H9 (cell line): Measurements from ENCODE around the gene POU3F4. TPM values are rescaled to one million over a fixed set of nuclear protein-coding genes. Genes with fewer than 3 reads are reported as not detected.

Source experiments
- DNase-seq: peaks from one replicate; pipeline ENCODE4 v3.0.0-alpha.2; 2017
- H2AFZ ChIP-seq: one replicate; pipeline ENCODE4 v1.6.1; 2013; ENCODE audit warnings: mild to moderate bottlenecking, low read length, control low read depth, moderate library complexity
- H2AK5ac ChIP-seq: 2 replicates; pipeline ENCODE4 v1.6.1; 2013; ENCODE audit warnings: low read length, control low read depth, mixed read lengths; ENCODE audit not compliant: insufficient read length
- H2BK120ac ChIP-seq: one replicate; pipeline ENCODE4 v1.6.1; 2013; ENCODE audit warnings: low read depth, mild to moderate bottlenecking, low read length, control low read depth, inconsistent platforms; ENCODE audit not compliant: poor library complexity, severe bottlenecking
- H2BK12ac ChIP-seq: 2 replicates; pipeline ENCODE4 v1.6.1; 2013; ENCODE audit warnings: low read length, control low read depth, mixed read lengths, low read depth; ENCODE audit not compliant: insufficient read length
- H2BK15ac ChIP-seq: 2 replicates; pipeline ENCODE4 v1.6.1; 2013; ENCODE audit warnings: low read depth, low read length, control low read depth
- H2BK20ac ChIP-seq: one replicate; pipeline ENCODE4 v1.6.1; 2013; ENCODE audit warnings: low read depth, mild to moderate bottlenecking, low read length, control low read depth, inconsistent platforms; ENCODE audit not compliant: poor library complexity, severe bottlenecking
- H2BK5ac ChIP-seq: 2 replicates; pipeline ENCODE4 v1.6.1; 2013; ENCODE audit warnings: low read length, control low read depth, mixed read lengths; ENCODE audit not compliant: insufficient read length
- H3K14ac ChIP-seq: 2 replicates; pipeline ENCODE4 v1.6.1; 2013; ENCODE audit warnings: low read length, control low read depth; ENCODE audit not compliant: insufficient read depth
- H3K18ac ChIP-seq: 2 replicates; pipeline ENCODE4 v1.6.1; 2013; ENCODE audit warnings: low read depth, mild to moderate bottlenecking, mixed read lengths, low read length, control low read depth; ENCODE audit not compliant: insufficient read length
- H3K23ac ChIP-seq: 2 replicates; pipeline ENCODE4 v1.6.1; 2013; ENCODE audit warnings: low read length, control low read depth, mixed read lengths, low read depth; ENCODE audit not compliant: insufficient read length
- H3K23me2 ChIP-seq: 2 replicates; pipeline ENCODE4 v1.6.1; 2013; ENCODE audit warnings: low read depth, mild to moderate bottlenecking, mixed read lengths, low read length, control low read depth; ENCODE audit not compliant: insufficient read length, poor library complexity, severe bottlenecking
- H3K27ac ChIP-seq: 2 replicates; pipeline ENCODE4 v1.5.1; 2013; ENCODE audit warnings: low read length, control low read depth, mixed read lengths, low read depth; ENCODE audit not compliant: insufficient read length
- H3K27me3 ChIP-seq: 2 replicates; pipeline ENCODE4 v1.6.1; 2013; ENCODE audit warnings: low read length, control low read depth, inconsistent platforms; ENCODE audit not compliant: insufficient read depth
- H3K4ac ChIP-seq: 2 replicates; pipeline ENCODE4 v1.6.1; 2013; ENCODE audit warnings: low read depth, mild to moderate bottlenecking, control low read depth, inconsistent platforms, low read length, moderate library complexity
- H3K4me1 ChIP-seq: 2 replicates; pipeline ENCODE4 v1.6.1; 2013; ENCODE audit warnings: low read length, control low read depth, inconsistent platforms; ENCODE audit not compliant: insufficient read depth
- H3K4me2 ChIP-seq: 2 replicates; pipeline ENCODE4 v1.6.1; 2013; ENCODE audit warnings: low read length, control low read depth, mixed read lengths; ENCODE audit not compliant: insufficient read length, insufficient read depth
- H3K56ac ChIP-seq: 2 replicates; pipeline ENCODE4 v1.6.1; 2013; ENCODE audit warnings: low read depth, mild to moderate bottlenecking, mixed read lengths, low read length, control low read depth; ENCODE audit not compliant: insufficient read length
- H3K79me1 ChIP-seq: 2 replicates; pipeline ENCODE4 v1.6.1; 2013; ENCODE audit warnings: low read depth, mild to moderate bottlenecking, moderate library complexity, low read length, control low read depth, inconsistent platforms; ENCODE audit not compliant: insufficient read depth, poor library complexity, severe bottlenecking
- H3K79me2 ChIP-seq: 2 replicates; pipeline ENCODE4 v1.6.1; 2013; ENCODE audit warnings: low read length, control low read depth, inconsistent platforms; ENCODE audit not compliant: insufficient read depth
- H3K9ac ChIP-seq: 2 replicates; pipeline ENCODE4 v1.6.1; 2013; ENCODE audit warnings: low read length, control low read depth, mixed read lengths; ENCODE audit not compliant: insufficient read length; ENCODE audit errors: extremely low read depth
- H3K9me3 ChIP-seq: one replicate; pipeline ENCODE4 v1.6.1; 2013; ENCODE audit warnings: low read depth, low read length, inconsistent platforms; ENCODE audit not compliant: control insufficient read depth
- H3T11ph ChIP-seq: one replicate; pipeline ENCODE4 v1.6.1; 2013; ENCODE audit warnings: mild to moderate bottlenecking, low read length, control low read depth, inconsistent platforms
- H4K20me1 ChIP-seq: one replicate; pipeline ENCODE4 v1.6.1; 2013; ENCODE audit not compliant: control insufficient read depth, insufficient read length, insufficient read depth
- H4K5ac ChIP-seq: 2 replicates; pipeline ENCODE4 v1.6.1; 2013; ENCODE audit warnings: low read depth, mild to moderate bottlenecking, mixed read lengths, low read length, control low read depth; ENCODE audit not compliant: insufficient read length
- H4K8ac ChIP-seq: replicated peaks from 2 replicates; pipeline ENCODE4 v1.6.1; 2013; ENCODE audit warnings: low read length, control low read depth, mixed read lengths, low read depth; ENCODE audit not compliant: insufficient read length
- H4K91ac ChIP-seq: 2 replicates; pipeline ENCODE4 v1.6.1; 2013; ENCODE audit warnings: low read depth, mild to moderate bottlenecking, moderate library complexity, mixed read lengths, low read length, control low read depth; ENCODE audit not compliant: insufficient read length
- H3K27ac Mint-ChIP-seq, 3 experiments: 2 replicates in 2 of 3; 3 replicates in 1 of 3; pipeline ENCODE4 v1.8.0; 2020 to 2021; ENCODE audit warnings: mixed read lengths in 3 of 3, mild to moderate bottlenecking in 1 of 3, moderate library complexity in 1 of 3
- H3K27me3 Mint-ChIP-seq: 2 replicates; pipeline ENCODE4 v1.8.0; 2021; ENCODE audit warnings: low read depth, mild to moderate bottlenecking, moderate library complexity, mixed read lengths
- H3K36me3 Mint-ChIP-seq, 3 experiments: 2 replicates in 2 of 3; 3 replicates in 1 of 3; pipeline ENCODE4 v1.8.0; 2020 to 2021; ENCODE audit warnings: low read depth in 3 of 3, mixed read lengths in 3 of 3; ENCODE audit not compliant: insufficient read depth in 1 of 3
- H3K4me1 Mint-ChIP-seq, 2 experiments: 2 replicates each; pipeline ENCODE4 v1.8.0; 2020; ENCODE audit warnings: mixed read lengths in 2 of 2
- H3K4me3 Mint-ChIP-seq, 2 experiments: 2 replicates in 1 of 2; 3 replicates in 1 of 2; pipeline ENCODE4 v1.8.0; 2020 to 2021; ENCODE audit warnings: mild to moderate bottlenecking in 2 of 2, mixed read lengths in 2 of 2, moderate library complexity in 1 of 2
- H3K9me3 Mint-ChIP-seq, 2 experiments: 2 replicates in 1 of 2; 3 replicates in 1 of 2; pipeline ENCODE4 v1.8.0; 2020; ENCODE audit warnings: mild to moderate bottlenecking in 2 of 2, mixed read lengths in 2 of 2, moderate library complexity in 1 of 2
- CTCF ChIP-seq: fragments of 200-600 bp; sonication (generic); conservative IDR thresholded peaks from 3 replicates; pipeline ENCODE4 v1.8.0; 2021; ENCODE audit warnings: antibody characterized with exemption, mild to moderate bottlenecking
- WGBS: extraction: QIAGEN DNeasy Blood & Tissue Kit; methylation state at CpG from one replicate; pipeline ENCODE4 v1.1.7; 2013; ENCODE audit warnings: missing lambda C conversion rate, low lambda C conversion rate, mixed read lengths; ENCODE audit not compliant: insufficient read length; ENCODE audit errors: extremely low coverage; 5-methylcytosine and 5-hydroxymethylcytosine counted together
- total RNA-seq: library from RNA; stranded (reverse); gene quantifications from 2 replicates; pipeline ENCODE4 v1.2.1, GENCODE V29; 2021

Gene POU3F4
- total RNA-seq, 1 experiment from 2014 or later: 0.35 TPM

- peaks cover 62 to 74% of the 10 kb centered on the region in 2 experiments for H3K4me1 Mint-ChIP-seq
- WGBS: no CpG with 5 or more reads among the region's 11 CpGs
These were observed 3.2 kb upstream of the POU3F4 start for GRCh38 chrX:83504721-83505479.

More at GRCh38 chrX:83504721-83505479, 3.2 kb upstream of the POU3F4 start:
- peak overlapping the region in 1 of 2 experiments; percentile 75; a peak in 2 of 5 replicates for H3K4me3 Mint-ChIP-seq
- Histone ChIP-seq H3K27me3 (peaks cover 17% of the 10 kb centered on the region; the same call in 1 of the 2 replicates), H4K91ac (no peak overlapping the region), H2BK120ac (no peak overlapping the region), H3K23me2 (peaks cover 20% of the 10 kb centered on the region), H2AK5ac (no peak overlapping the region), H3K4ac (no peak overlapping the region), H3K9me3 (peaks cover 6% of the 10 kb centered on the region), H4K8ac (no peak overlapping the region), H3K56ac (no peak overlapping the region), H2AFZ (no peak overlapping the region), H4K5ac (no peak overlapping the region), H2BK15ac (no peak overlapping the region), H3T11ph (no peak overlapping the region), H3K23ac (no peak overlapping the region), H3K18ac (no peak overlapping the region), H3K79me1 (no peaks in the 10 kb centered on the region), H2BK20ac (no peak overlapping the region), H2BK12ac (no peak overlapping the region), H3K9ac (no peak overlapping the region), H2BK5ac (no peak overlapping the region), H3K27ac (no peak overlapping the region), H3K4me1 (no peaks in the 10 kb centered on the region; the same call in 1 of the 2 replicates), H3K14ac (no peak overlapping the region), H4K20me1 (no peaks in the 10 kb centered on the region), H3K79me2 (no peaks in the 10 kb centered on the region), H3K4me2 (peak overlapping the region; percentile 62)
- no peak for TF ChIP-seq CTCF
- no peak overlapping the region for H3K27ac Mint-ChIP-seq
- H3K27me3 Mint-ChIP-seq: peaks cover 97% of the 10 kb centered on the region
- H3K9me3 Mint-ChIP-seq: peaks cover 78 to 89% of the 10 kb centered on the region in 2 experiments
- no peak for DNase-seq
- H3K36me3 Mint-ChIP-seq: peaks cover 0 to 5% (median 0%) of the 10 kb centered on the region in 3 experiments; a peak in 3 of 7 replicates
